ENCODE data around the gene PRR12.

DNA sequence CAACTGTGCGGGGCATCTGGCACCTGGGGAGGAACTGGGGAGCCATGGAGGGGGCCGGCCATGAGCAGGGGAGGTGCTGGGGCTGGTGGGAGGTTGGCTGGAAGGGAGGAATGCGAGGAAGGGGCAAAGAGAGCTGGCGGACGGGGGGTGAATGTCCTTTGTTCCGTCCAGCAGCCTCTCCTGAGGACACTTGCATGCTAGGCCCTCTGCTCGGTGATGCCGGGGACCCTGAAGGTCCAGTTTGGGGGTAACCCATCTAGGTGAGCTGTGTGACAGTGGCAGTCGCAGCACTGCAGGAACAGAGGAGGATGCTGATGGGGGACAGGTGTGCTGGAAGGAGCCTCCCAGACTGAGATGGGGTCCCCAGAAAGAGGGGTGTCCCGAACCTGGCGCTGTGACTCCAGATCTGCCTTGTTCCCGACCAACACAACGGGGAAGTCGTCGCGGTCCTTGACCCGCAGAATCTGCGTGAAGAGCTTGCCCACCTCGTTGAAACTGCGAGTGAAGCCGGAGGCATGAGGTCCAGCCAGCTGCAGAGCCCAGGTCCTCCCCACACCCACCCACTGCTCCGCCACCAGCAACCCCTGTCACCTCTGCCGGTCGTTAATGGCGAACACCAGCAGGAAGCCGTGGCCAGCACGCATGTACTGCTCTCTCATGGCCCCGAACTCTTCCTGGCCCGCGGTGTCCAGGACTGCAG is 45.4 kb downstream of the PRR12 start:
- TF ChIP-seq, protein P1, sequence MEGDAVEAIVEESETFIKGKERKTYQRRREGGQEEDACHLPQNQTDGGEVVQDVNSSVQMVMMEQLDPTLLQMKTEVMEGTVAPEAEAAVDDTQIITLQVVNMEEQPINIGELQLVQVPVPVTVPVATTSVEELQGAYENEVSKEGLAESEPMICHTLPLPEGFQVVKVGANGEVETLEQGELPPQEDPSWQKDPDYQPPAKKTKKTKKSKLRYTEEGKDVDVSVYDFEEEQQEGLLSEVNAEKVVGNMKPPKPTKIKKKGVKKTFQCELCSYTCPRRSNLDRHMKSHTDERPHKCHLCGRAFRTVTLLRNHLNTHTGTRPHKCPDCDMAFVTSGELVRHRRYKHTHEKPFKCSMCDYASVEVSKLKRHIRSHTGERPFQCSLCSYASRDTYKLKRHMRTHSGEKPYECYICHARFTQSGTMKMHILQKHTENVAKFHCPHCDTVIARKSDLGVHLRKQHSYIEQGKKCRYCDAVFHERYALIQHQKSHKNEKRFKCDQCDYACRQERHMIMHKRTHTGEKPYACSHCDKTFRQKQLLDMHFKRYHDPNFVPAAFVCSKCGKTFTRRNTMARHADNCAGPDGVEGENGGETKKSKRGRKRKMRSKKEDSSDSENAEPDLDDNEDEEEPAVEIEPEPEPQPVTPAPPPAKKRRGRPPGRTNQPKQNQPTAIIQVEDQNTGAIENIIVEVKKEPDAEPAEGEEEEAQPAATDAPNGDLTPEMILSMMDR (IDR thresholded peaks at IDR 0.05; ENCODE audit: low read depth, low read length, missing input control): no peak
- TF ChIP-seq, protein P2, sequence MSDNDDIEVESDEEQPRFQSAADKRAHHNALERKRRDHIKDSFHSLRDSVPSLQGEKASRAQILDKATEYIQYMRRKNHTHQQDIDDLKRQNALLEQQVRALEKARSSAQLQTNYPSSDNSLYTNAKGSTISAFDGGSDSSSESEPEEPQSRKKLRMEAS (IDR thresholded peaks at IDR 0.05): no peak
- no peak for TF ChIP-seq RAD21 (IDR thresholded peaks at IDR 0.05)
- no peak for TF ChIP-seq JUND (IDR thresholded peaks at IDR 0.05)
- no peak for TF ChIP-seq GABPA (IDR thresholded peaks at IDR 0.05 in 1 of 2, conservative IDR thresholded peaks at IDR 0.05 in 1 of 2)

All from liver (tissue), 3 donors.